ENCODE measurements around the gene SPSB2. TPM values are rescaled to one million over a fixed set of nuclear protein-coding genes. Genes with fewer than 3 reads are reported as not detected.

SPSB2 gene
- total and polyA plus RNA-seq, 9 of the 15 experiments (the other 6 are each of a cell fraction or from before 2014, with no cell fraction given): 0.10 to 10.6 (median 1.9) TPM

DNA sequence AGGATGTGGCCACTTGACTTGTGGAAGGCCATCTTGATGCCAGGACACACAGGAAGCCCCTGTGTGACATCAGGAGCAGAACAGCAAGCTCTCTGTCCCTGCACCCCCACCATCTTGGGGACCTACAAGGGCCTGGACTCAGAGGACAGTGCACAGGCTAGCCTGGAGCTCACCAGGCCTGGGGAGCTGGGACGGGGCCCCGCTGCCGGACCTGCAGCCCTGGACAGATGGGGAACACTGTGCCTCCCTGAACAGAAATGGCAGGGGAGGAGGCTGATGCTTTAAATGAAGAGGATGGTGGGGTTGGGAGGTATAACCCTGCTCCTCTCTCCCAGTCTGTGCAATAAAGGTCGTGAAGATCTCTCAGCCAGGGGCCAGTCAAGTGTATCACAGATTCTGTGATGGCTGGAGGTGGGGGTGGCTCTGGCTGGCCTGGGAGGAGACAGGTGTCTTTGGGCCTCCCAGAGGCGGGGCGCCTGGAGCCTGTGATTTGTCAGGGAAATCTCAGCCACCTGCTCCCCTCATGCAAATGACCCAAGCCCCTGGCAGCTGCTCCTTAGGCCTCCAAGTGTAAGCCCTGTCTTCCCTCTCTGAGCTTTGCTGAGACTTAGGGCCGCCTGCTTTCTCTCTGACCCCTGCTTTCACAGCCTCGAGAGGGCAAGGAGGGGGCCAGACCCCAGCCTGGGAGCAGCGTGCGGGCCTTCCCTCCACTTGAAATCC, 33.5 kb downstream of the SPSB2 start:
- in situ Hi-C loops (cut with MboI) (no loop called here), intact Hi-C loops (cut with micrococcal nuclease) (no loop called here)
- TF ChIP-seq ZBTB7A (IDR thresholded peaks at IDR 0.05; ENCODE audit: borderline replicate concordance, control insufficient read depth, low read depth, low read length) (0 out of 2 replicates have a peak, but pooled peaks have one; percentile 7), CTBP1 (IDR thresholded peaks at IDR 0.05; ENCODE audit: borderline replicate concordance) (no peak)
- H3K27me3 ChIP-seq (ENCODE audit: control insufficient read depth in 2 of 2, insufficient read depth in 2 of 2, low read length in 2 of 2): no peaks in the 10 kb centered on the region
- H3K79me2 ChIP-seq (ENCODE audit: control insufficient read depth, insufficient read depth, low read length): no peaks in the 10 kb centered on the region
- peak overlapping the region in 1 of 2 experiments; percentile 64; a peak in 2 of 4 replicates for H3K9ac ChIP-seq (ENCODE audit: insufficient read depth in 1 of 2, low read depth in 2 of 2, low read length in 2 of 2)
- no peak overlapping the region for H3K4me3 ChIP-seq
- no peak for ATAC-seq
- H3K36me3 ChIP-seq (ENCODE audit: control insufficient read depth, insufficient read depth, low read length): peaks cover 54% of the 10 kb centered on the region; the same call in 2 of the 3 replicates
- no peaks in the 10 kb centered on the region for H3K9me3 ChIP-seq (replicated peaks; ENCODE audit: control insufficient read depth, insufficient read depth, low read depth, low read length)
- no peaks in the 10 kb centered on the region; the same call in 1 of the 2 replicates for H4K20me1 ChIP-seq (replicated peaks; ENCODE audit: control insufficient read depth, insufficient read depth, low read length)
- POLR2A ChIA-PET: interaction anchor here (0.7 to 4.7 kb wide), 5 partner anchors 9 to 226 kb away, joined by 3 to 39 read pairs (median 8); partner anchors contain the start of genes CDCA3, TPI1 and USP5
- CTCF ChIA-PET (ENCODE audit: low intra/inter-chr PET ratio): no interaction called here
- no peak overlapping the region for H2AFZ ChIP-seq (ENCODE audit: low read depth, low read length)
- no peak for DNase-seq (ENCODE audit: extremely low read depth in 1 of 4, low spot score in 3 of 4)
- no peak overlapping the region for H3K4me2 ChIP-seq (ENCODE audit: insufficient read depth, low read length)
- H3K9me1 ChIP-seq (ENCODE audit: control insufficient read depth, insufficient read depth, low read length): no peaks in the 10 kb centered on the region
- BruUV-seq (replicated peaks): no TSS peak
- peaks cover 10 to 45% of the 10 kb centered on the region in 2 experiments; a peak in 4 of 5 replicates for H3K4me1 ChIP-seq (replicated peaks in 1 of 2; ENCODE audit: control insufficient read depth in 2 of 2, insufficient read depth in 2 of 2, low read length in 2 of 2)
- H3K27ac ChIP-seq (ENCODE audit: extremely low read depth, low read depth, low read length): no peak overlapping the region
- 60% methylated on average over 3 of the region's 10 CpGs for WGBS (ENCODE audit: insufficient coverage, low coverage, missing lambda C conversion rate)
- FAIRE-seq: no peak

DNA sequence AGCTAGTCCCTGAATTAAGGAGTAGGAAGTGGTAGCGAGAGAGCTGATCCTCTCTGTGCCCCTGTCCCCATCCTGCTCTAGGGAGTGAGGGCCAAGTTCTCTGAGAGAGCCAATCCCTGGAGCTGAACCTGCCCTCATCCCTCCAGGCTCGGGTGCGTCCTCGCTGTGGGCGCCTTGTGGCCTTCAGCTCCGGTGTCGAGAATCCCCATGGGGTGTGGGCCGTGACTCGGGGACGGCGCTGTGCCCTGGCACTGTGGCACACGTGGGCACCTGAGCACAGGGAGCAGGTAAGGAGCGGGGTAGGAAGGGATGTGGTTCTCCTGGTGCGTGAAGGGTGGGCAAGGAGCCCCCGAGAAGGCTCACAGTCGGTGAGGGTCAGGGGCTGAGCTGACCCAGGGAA, 34.2 kb downstream of the SPSB2 start:
- H3K27me3 ChIP-seq (ENCODE audit: control insufficient read depth in 2 of 2, insufficient read depth in 2 of 2, low read length in 2 of 2): no peaks in the 10 kb centered on the region
- no peak overlapping the region for H3K9ac ChIP-seq (ENCODE audit: insufficient read depth in 1 of 2, low read depth in 2 of 2, low read length in 2 of 2)
- POLR2A ChIA-PET: interaction anchor here (0.7 to 4.7 kb wide), 5 partner anchors 8 to 225 kb away, joined by 3 to 39 read pairs (median 8); partner anchors contain the start of genes CDCA3, TPI1 and USP5
- H4K20me1 ChIP-seq (replicated peaks; ENCODE audit: control insufficient read depth, insufficient read depth, low read length): no peaks in the 10 kb centered on the region; the same call in 1 of the 2 replicates
- CTCF ChIA-PET (ENCODE audit: low intra/inter-chr PET ratio): no interaction called here
- no peak for DNase-seq (ENCODE audit: extremely low read depth in 1 of 4, low spot score in 3 of 4)
- WGBS (ENCODE audit: insufficient coverage, low coverage, missing lambda C conversion rate): 87% methylated on average over 14 of the region's 16 CpGs
- H3K36me3 ChIP-seq (ENCODE audit: control insufficient read depth, insufficient read depth, low read length): peaks cover 54% of the 10 kb centered on the region; the same call in 2 of the 3 replicates
- no peak overlapping the region for H3K4me3 ChIP-seq
- H3K9me3 ChIP-seq (replicated peaks; ENCODE audit: control insufficient read depth, insufficient read depth, low read depth, low read length): no peaks in the 10 kb centered on the region
- H3K27ac ChIP-seq (ENCODE audit: extremely low read depth, low read depth, low read length): no peak overlapping the region
- in situ Hi-C loops (cut with MboI): no loop called here
- TF ChIP-seq NFRKB (IDR thresholded peaks at IDR 0.05; ENCODE audit: low read depth): no peak
- TF ChIP-seq RBM34 (IDR thresholded peaks at IDR 0.05; ENCODE audit: borderline replicate concordance, insufficient read depth, low read length): no peak
- no peak for TF ChIP-seq TBL1XR1 (IDR thresholded peaks at IDR 0.05; ENCODE audit: low read length in 2 of 2)
- no peak for TF ChIP-seq RNF2 (IDR thresholded peaks at IDR 0.05)
- no peak for TF ChIP-seq ZBTB8A (IDR thresholded peaks at IDR 0.05; ENCODE audit: partially characterized antibody)
- TF ChIP-seq NFE2L1 (tag; IDR thresholded peaks at IDR 0.05; ENCODE audit: borderline replicate concordance, low read depth): no peak
- TF ChIP-seq RBBP5 (IDR thresholded peaks at IDR 0.05; ENCODE audit: borderline replicate concordance, insufficient read depth, low read length, poor library complexity, severe bottlenecking): no peak
- BruUV-seq (replicated peaks): no TSS peak
- FAIRE-seq: no peak
- H3K4me1 ChIP-seq (replicated peaks in 1 of 2; ENCODE audit: control insufficient read depth in 2 of 2, insufficient read depth in 2 of 2, low read length in 2 of 2): peaks cover 10 to 46% of the 10 kb centered on the region in 2 experiments; a peak in 4 of 5 replicates
- no peak for ATAC-seq
- no peak overlapping the region for H2AFZ ChIP-seq (ENCODE audit: low read depth, low read length)
- intact Hi-C loops (cut with micrococcal nuclease): no loop called here
- H3K9me1 ChIP-seq (ENCODE audit: control insufficient read depth, insufficient read depth, low read length): no peaks in the 10 kb centered on the region
- H3K79me2 ChIP-seq (ENCODE audit: control insufficient read depth, insufficient read depth, low read length): no peaks in the 10 kb centered on the region
- no peak overlapping the region for H3K4me2 ChIP-seq (ENCODE audit: insufficient read depth, low read length)

Data from K562 (cell line).